Femur (tissue), 1 donor: ENCODE measurements around the gene CTAGE4.
"Not testable (repeated sequence)": the region's sequence is repeated elsewhere in the genome, so short reads cannot be mapped to it uniquely, and the experiment has no call there.

Source experiments
- DNase-seq: peaks from one replicate; pipeline ENCODE4 v3.0.0-alpha.2; 2017

Gene CTAGE4

GRCh38 chr7:144217200-144217599, 33.9 kb downstream of the CTAGE4 start:
- not testable (repeated sequence) for DNase-seq

GRCh38 chr7:144218581-144218980, 35.3 kb downstream of the CTAGE4 start:
- DNase-seq, result not testable (repeated sequence)

- DNase-seq, result not testable (repeated sequence)
Measured at GRCh38 chr7:144219149-144219548, 35.9 kb downstream of the CTAGE4 start.

GRCh38 chr7:144220531-144220930, 37.3 kb downstream of the CTAGE4 start:
- DNase-seq, result not testable (repeated sequence)

- DNase-seq, result not testable (repeated sequence)
Measured at GRCh38 chr7:144223675-144224074, 40.4 kb downstream of the CTAGE4 start.

GRCh38 chr7:144226866-144227265, 43.6 kb downstream of the CTAGE4 start:
- DNase-seq, result not testable (repeated sequence)

- not testable (repeated sequence) for DNase-seq
Measured at GRCh38 chr7:144228810-144229209, 45.5 kb downstream of the CTAGE4 start.

GRCh38 chr7:144231027-144231426, 47.8 kb downstream of the CTAGE4 start:
- DNase-seq, result not testable (repeated sequence)

GRCh38 chr7:144233039-144233438, 49.8 kb downstream of the CTAGE4 start:
- DNase-seq, result not testable (repeated sequence)
